ENCODE results near the gene BRF1. TPM values are rescaled to one million over a fixed set of nuclear protein-coding genes. Genes with fewer than 3 reads are reported as not detected.

Gene BRF1
- total and polyA plus RNA-seq, 2 donors (not counting 1 experiment from before 2014, with no cell fraction given), result 7.4 to 33.4 TPM

GRCh38 chr14:105192866-105193731, 107.7 kb downstream of the BRF1 start:
- no peak overlapping the region for H3K4me3 ChIP-seq (replicated peaks in 1 of 4; ENCODE audit: control extremely low read depth in 1 of 4, insufficient read depth in 1 of 4, low read depth in 3 of 4, low read length in 4 of 4)
- no peaks in the 10 kb centered on the region for H4K20me1 ChIP-seq (ENCODE audit: control insufficient read depth, extremely low read depth, insufficient read depth, low read length)
- H3K27ac ChIP-seq (ENCODE audit: insufficient read depth, low read length), result no peak overlapping the region
- TF ChIP-seq CTCF (conservative IDR thresholded peaks at IDR 0.05 in 1 of 2, IDR thresholded peaks at IDR 0.05 in 1 of 2; ENCODE audit: low read depth in 1 of 2, low read length in 2 of 2), result no peak
- TF ChIP-seq EZH2 (IDR thresholded peaks at IDR 0.05; ENCODE audit: low read length, missing control alignments), result no peak
- no peaks in the 10 kb centered on the region for H3K4me1 ChIP-seq (ENCODE audit: control insufficient read depth, extremely low read depth, insufficient read depth, low read length)
- H3K27me3 ChIP-seq (ENCODE audit: control insufficient read depth, insufficient read depth, low read length), result peaks cover 14% of the 10 kb centered on the region
- H3K4me2 ChIP-seq (ENCODE audit: extremely low read depth, insufficient read depth, low read length), result no peak overlapping the region
- no peaks in the 10 kb centered on the region for H3K9me3 ChIP-seq (ENCODE audit: control insufficient read depth, insufficient read depth, low read depth, low read length)
- peak in 1 of 2 donors; percentile 51 for DNase-seq (ENCODE audit: low read depth in 2 of 2)
- H2AFZ ChIP-seq (ENCODE audit: low read length), result no peak overlapping the region
- H3K9ac ChIP-seq (ENCODE audit: insufficient read depth, low read length), result no peak overlapping the region
- no peaks in the 10 kb centered on the region for H3K36me3 ChIP-seq (ENCODE audit: control insufficient read depth, insufficient read depth, low read length)
- H3K79me2 ChIP-seq (ENCODE audit: control insufficient read depth, insufficient read depth, low read length), result no peaks in the 10 kb centered on the region

GRCh38 chr14:105187935-105188524, 112.8 kb downstream of the BRF1 start:
- Histone ChIP-seq H3K4me3 (replicated peaks in 1 of 4; ENCODE audit: control extremely low read depth in 1 of 4, insufficient read depth in 1 of 4, low read depth in 3 of 4, low read length in 4 of 4) (no peak overlapping the region), H3K79me2 (ENCODE audit: control insufficient read depth, insufficient read depth, low read length) (no peaks in the 10 kb centered on the region), H3K27ac (ENCODE audit: insufficient read depth, low read length) (no peak overlapping the region), H4K20me1 (ENCODE audit: control insufficient read depth, extremely low read depth, insufficient read depth, low read length) (no peaks in the 10 kb centered on the region), H3K9me3 (ENCODE audit: control insufficient read depth, insufficient read depth, low read depth, low read length) (no peaks in the 10 kb centered on the region), H2AFZ (ENCODE audit: low read length) (no peak overlapping the region), H3K4me2 (ENCODE audit: extremely low read depth, insufficient read depth, low read length) (no peak overlapping the region), H3K9ac (ENCODE audit: insufficient read depth, low read length) (no peak overlapping the region), H3K27me3 (ENCODE audit: control insufficient read depth, insufficient read depth, low read length) (no peaks in the 10 kb centered on the region), H3K36me3 (ENCODE audit: control insufficient read depth, insufficient read depth, low read length) (no peaks in the 10 kb centered on the region), H3K4me1 (ENCODE audit: control insufficient read depth, extremely low read depth, insufficient read depth, low read length) (no peaks in the 10 kb centered on the region)
- TF ChIP-seq EZH2 (IDR thresholded peaks at IDR 0.05; ENCODE audit: low read length, missing control alignments), result no peak
- TF ChIP-seq CTCF (conservative IDR thresholded peaks at IDR 0.05 in 1 of 2, IDR thresholded peaks at IDR 0.05 in 1 of 2; ENCODE audit: low read depth in 1 of 2, low read length in 2 of 2), result no peak
- no peak for DNase-seq (ENCODE audit: low read depth in 2 of 2)

GRCh38 chr14:105187116-105187515, 113.7 kb downstream of the BRF1 start:
- no peaks in the 10 kb centered on the region for H3K4me1 ChIP-seq (ENCODE audit: control insufficient read depth, extremely low read depth, insufficient read depth, low read length)
- DNase-seq (ENCODE audit: low read depth in 2 of 2), result no peak
- no peak overlapping the region for H3K4me2 ChIP-seq (ENCODE audit: extremely low read depth, insufficient read depth, low read length)
- H4K20me1 ChIP-seq (ENCODE audit: control insufficient read depth, extremely low read depth, insufficient read depth, low read length), result no peaks in the 10 kb centered on the region
- no peak overlapping the region for H3K9ac ChIP-seq (ENCODE audit: insufficient read depth, low read length)
- H2AFZ ChIP-seq (ENCODE audit: low read length), result no peak overlapping the region
- H3K27ac ChIP-seq (ENCODE audit: insufficient read depth, low read length), result no peak overlapping the region
- TF ChIP-seq EZH2 (IDR thresholded peaks at IDR 0.05; ENCODE audit: low read length, missing control alignments), result no peak
- no peak for TF ChIP-seq CTCF (conservative IDR thresholded peaks at IDR 0.05 in 1 of 2, IDR thresholded peaks at IDR 0.05 in 1 of 2; ENCODE audit: low read depth in 1 of 2, low read length in 2 of 2)
- no peaks in the 10 kb centered on the region for H3K27me3 ChIP-seq (ENCODE audit: control insufficient read depth, insufficient read depth, low read length)
- H3K79me2 ChIP-seq (ENCODE audit: control insufficient read depth, insufficient read depth, low read length), result no peaks in the 10 kb centered on the region
- H3K36me3 ChIP-seq (ENCODE audit: control insufficient read depth, insufficient read depth, low read length), result no peaks in the 10 kb centered on the region
- H3K4me3 ChIP-seq (replicated peaks in 1 of 4; ENCODE audit: control extremely low read depth in 1 of 4, insufficient read depth in 1 of 4, low read depth in 3 of 4, low read length in 4 of 4), result no peak overlapping the region
- H3K9me3 ChIP-seq (ENCODE audit: control insufficient read depth, insufficient read depth, low read depth, low read length), result no peaks in the 10 kb centered on the region

Measured in fibroblast of lung (primary cell).